ENCODE measurements around the gene NKD1.

Gene NKD1

DNA sequence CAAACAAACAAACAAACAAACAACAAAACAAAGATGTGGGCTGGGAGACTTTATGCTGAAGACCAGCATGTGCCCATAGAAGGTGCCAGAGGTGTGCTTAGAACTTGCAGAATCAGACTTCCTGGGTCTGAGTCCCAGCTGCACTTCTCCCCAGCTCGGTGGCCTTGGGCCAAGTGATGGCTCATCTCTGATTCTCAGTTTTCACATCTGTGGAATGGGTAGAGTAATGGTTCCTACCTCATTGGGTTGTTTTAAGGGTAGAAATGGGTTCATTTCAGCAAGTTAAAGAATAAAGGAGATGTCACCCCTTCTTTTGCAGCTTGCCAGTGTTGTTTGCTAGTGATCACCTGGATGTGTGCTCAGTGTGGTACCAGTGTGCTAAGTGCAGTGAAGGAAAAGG is 10.7 kb downstream of the NKD1 start:
- no peak for DNase-seq (ENCODE audit: low read depth in 2 of 2)

DNA sequence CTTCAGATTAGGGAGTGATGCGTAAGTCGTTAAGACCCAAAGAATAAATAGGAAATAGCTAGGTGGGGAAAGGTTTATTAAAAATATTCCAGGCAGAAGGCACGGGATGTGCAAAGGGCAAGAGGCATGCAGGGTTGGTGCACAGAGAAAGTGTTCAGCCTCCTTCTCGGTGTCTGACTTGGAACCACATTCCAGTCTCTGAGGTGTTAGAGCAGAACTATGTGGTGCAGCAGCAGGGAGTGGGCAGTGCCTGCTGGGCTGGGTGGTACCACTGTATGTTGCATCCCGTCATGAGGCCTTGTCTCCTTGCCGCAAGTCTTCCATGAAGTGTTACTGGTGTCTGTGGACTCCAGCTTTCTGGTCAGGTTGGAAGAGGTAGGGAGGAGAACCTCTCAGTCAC is 11.1 kb downstream of the NKD1 start:
- no peak for DNase-seq (ENCODE audit: low read depth in 2 of 2)

DNA sequence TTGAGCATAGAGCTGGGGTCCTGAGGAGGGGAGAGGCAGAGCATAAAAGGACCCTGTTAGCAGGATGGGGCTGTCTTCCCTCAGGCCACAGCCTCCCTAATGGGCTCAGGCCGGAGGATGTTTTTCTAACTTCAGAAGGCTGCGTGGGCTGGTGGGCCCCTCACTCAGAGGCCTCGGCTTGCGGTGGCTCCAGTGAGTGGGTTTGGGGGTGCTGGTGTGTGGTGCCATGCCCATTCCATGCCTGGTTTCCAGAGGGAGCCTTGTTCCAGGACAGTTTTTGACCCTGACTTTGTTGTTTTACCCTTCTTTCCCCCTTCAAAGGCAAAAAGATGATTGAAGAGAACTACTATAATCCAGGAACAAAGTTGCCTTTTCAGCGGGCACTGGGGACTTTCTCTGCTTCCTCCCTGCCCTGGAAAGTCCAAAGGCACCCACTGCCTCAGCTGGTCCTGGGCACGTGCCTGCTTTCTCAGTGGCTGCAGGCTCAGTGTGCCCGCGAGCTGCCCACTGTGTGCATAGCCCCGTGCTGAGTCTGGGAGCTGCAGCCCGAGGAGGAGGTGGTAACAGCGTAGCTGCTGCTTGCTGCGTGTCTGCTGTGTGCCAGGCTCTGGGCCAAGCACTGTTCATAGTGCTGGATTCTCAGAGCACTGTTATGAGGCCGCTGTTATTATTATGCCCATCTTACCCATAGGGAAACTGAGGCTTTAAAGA is 11.8 kb downstream of the NKD1 start:
- no peak for DNase-seq (ENCODE audit: low read depth in 2 of 2)

DNA sequence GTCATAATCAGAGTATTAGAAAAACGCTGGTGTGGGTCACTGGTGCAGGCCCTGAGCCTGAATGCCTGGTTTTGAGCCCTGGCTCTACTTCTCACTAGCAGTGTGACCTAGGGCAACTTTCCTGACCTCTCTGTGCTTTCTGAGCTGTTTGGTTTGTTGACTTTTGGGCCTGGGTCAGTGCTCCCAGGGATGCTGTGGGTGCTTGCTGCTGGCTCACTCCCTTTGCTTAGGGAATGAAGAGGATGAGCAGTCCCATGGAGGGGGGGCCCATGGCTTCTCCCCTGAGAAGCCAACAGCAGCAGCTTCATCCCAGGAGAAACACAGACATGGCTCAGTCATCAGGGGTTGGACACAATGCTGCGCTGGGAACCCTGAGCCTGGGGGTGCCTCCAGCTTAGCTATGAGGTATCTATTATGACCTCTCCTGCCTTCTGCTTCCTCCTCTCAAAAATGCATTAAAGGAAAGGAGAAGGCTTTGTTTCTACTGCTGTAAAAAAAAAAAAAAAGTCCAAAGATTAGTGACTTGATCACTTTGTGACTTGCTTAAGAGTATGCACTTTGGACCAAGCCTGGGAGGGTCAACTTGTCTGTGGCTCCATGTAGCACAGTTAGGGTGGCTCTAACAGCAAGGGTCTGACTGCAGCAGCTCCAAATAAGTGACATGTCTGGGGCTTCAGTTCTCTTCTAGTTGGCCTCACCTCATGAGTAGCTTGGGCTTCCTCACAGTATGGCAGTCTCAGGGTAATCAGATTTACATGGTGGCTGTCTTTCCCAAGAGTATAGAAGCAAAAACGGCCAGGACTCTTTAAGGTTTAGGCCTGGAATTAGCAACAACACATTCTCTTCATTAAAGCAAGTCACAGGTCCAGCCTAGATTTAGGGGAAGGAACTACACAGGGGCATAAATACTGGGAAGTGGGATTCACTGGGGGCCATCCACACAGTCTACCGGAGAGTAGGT is 13.0 kb downstream of the NKD1 start:
- DNase-seq (ENCODE audit: low read depth in 2 of 2) = no peak

DNA sequence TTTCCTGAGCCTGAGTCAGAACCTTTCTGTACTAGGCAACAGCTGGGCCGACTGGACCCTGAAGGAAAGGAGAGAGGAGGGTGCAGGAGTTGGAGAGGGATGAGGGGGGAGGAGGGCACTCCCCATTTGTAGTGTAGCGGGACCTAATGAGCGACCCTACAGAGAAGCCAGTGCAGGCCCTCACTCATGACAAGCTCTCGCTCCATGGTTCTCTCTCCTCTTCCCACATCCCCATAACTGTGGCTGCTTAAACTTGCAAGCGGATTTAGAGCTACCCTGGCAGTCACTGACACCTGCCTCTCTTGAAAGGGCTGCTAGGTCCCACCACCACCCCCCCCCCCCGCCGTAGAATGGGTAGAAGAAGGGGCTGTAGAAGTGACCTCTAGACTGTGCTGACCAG is 14.5 kb downstream of the NKD1 start:
- DNase-seq (ENCODE audit: low read depth in 2 of 2) = no peak

DNA sequence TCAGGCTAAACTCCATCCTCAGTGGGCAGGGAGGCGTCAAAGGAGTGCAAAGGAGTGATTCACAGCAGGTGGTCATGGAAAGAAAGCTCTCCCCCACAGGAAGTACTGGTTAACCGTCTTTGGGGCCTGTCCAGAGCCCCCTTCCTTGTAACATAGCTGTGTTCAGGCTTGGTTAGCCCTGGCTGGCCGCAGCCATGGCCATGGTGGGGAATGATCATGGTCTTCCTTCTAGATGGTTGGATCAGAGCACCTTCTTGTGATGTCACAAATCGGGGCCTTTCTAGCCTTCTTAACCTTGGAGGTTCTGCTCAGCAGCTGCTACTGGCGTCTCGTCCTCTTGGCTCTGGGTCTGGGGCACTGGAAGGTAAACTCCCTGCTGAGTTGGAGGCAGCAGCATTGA is 15.8 kb downstream of the NKD1 start:
- no peak for DNase-seq (ENCODE audit: low read depth in 2 of 2)

DNA sequence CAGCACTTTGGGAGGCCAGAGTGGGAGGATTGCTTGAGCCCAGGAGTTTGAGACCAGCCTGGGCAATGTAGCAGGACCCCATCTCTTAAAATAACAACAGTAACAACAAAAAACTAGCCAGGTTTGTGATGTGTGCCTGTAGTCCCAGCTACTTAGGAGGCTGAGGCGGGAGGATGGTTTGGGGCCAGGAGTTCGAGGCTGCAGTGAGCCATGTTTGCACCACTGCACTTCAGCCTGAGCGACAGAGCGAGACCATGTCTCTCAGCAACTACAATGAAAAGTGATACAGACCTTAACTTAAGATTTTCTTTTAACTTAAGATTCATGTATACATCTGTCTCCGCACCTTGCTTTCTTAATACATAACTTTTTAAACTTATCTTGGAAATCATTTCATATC is 17.2 kb downstream of the NKD1 start:
- no peak for DNase-seq (ENCODE audit: low read depth in 2 of 2)

DNA sequence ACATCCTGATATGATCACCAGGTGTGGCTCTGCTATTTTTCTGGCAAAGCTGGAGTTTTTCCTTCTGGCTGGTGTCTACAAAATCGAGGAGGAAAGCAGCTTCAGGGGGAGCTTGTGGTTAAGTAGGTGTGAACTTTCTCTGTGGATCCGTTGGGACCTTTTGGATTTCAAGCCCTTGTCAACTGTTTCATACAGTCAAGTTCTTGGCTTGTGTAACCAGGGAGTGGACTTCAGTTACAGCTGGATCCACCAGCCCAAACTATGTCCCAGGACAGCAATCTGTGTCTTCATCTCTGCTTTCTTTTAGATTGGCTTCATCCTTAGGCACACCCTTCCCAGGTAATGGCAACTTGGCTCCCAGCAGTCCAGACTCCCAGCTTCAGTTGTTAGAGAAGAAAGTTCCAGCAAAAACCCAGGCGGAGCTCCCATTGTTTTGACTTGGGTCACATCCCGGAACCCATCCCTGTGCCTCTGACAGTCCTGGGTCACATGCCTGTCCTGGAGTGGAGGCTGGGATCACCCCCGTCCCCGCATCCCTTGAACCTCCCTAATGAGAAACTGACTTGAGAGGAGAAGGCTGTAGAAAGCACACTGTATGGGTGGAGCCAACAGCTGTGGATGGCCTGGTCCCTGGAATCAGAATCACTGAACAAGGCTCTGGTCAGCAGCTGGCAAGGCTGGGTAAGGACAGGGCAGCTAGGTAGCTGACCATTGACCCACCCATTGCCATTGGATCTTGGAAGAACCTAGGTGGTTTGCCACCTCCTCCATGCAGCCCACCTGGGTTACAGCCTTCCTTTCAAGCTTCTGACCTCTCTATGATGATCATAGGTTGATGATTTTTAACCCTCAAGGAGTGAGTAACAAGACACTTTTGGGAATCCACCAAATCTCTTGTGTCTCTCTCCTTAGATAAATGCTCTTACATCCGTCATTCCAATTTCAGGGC is 18.1 kb downstream of the NKD1 start:
- no peak for DNase-seq (ENCODE audit: low read depth in 2 of 2)

DNA sequence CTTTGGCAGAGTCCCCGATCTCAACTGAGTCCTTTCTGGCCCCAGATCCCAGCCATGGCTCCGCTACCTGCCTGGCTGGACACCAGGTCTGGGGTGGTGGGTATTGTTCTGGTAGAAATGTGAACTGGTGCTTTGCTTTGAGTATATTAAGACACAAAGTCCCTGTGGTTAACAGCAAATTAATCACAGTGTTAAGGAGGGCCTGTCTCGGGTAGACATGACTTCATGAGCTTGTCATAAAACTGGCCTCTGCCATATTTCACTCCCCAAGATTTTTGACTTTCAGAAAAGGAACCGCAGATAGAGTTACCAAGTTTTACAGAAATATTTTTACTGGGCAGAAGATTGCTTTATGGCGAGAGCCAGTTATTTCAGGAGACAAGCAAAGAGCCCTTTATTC is 19.5 kb downstream of the NKD1 start:
- no peak for DNase-seq (ENCODE audit: low read depth in 2 of 2)

DNA sequence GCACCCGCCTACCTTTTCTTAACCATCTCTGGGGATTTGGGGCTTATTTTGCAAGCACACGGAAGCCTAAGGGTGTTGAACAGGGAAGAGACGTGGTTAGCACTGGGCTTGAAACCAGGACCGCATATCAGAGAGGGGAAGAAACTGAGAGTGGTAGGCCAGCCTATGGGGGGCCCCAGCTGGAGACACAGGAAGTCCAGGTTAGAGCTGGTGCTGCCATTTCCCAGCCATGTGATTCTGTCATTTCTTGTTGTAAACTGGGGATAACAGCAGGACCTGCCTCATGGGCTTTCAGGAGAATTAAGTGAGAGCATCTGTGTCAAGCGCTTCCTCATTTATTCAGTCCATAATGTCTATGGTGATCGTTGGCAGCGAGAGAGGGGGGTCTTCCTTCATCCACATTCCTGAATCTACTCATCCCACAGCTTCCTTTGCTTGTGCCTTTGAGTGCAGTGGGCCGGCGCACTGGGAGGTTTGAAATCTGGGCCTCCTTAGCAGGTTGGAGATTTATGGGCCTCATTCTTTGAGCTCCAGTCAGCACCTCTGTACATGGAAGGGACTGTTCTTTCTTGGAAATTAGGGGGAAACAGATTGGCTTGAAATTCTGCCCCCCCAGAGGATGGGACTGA is 20.1 kb downstream of the NKD1 start:
- DNase-seq (ENCODE audit: low read depth in 2 of 2) = no peak

DNA sequence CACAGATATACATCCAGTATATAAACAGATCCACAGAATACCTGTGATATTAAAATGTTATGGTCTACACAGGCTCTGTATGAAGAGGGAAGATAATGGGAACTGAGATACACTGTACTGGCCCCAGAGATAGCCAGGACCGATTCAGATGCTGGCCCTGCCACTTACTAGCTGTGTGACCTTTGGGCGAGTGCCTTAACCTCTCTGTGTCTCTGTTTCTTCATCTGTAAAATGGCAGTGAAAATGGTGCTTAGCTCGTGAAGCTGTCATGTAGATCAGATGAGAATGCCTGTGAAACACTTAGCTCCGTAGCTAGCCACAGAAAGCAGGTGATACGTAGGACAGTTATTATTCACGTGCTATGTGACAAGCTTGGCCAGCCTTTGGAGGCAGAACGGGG is 22.2 kb downstream of the NKD1 start:
- DNase-seq (ENCODE audit: low read depth in 2 of 2) = no peak

DNA sequence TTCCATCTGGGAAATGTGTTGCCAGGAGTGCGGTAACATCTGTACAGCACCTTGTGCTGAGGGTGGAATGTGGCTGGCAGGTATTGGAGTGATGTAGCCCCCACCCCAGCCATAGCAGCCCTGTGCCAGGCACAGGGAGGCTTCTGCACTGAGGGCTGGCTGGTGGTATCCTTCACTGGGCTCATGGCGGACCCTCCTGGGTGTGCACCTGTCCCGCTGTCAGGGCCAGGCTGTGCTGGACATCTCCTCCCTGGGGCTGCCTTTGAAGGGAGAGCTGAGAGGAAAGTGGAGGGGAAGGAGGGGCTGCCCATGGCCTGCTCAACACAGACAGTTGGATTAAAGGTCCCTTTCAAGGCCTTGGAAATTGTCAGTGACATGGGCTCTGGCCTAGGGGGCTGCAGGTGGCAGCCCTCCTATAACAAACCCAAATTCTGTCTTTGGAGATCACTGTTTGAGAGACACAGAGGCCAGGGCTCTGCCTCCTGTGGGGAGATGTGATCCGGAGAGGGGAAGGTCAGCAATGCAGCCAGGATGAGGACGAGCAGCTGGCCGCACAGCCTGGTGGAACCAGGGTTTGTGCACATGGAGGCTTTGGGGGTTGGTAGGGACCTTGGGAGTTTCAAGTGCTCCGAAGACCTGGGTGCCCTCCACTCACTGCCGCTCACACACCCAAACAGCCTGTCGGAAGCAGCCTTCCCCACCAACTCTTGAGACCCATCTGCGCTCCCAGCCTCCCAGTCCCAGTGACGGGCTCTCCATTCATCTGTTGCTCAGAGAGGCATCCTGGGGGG is 22.8 kb downstream of the NKD1 start:
- no peak for DNase-seq (ENCODE audit: low read depth in 2 of 2)

DNA sequence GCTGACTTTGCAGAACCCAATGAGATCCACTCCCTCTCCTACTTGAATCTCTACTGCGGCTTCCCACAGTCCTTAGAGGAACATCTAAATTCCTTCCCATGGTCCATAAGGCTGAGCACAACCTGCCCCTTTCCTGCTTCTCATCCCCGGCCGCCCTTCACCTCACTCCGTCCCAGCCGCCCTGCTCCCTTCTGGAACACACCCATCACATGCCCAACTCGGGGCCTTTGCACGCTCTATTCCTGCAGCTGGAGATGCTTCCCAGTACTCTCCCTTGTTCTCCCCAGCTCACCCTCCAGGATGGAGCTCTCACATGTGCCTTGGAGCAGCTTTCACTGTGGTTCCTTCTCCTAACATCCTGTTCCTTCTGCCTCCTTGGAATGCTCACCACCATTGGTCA is 23.6 kb downstream of the NKD1 start:
- no peak for DNase-seq (ENCODE audit: low read depth in 2 of 2)

DNA sequence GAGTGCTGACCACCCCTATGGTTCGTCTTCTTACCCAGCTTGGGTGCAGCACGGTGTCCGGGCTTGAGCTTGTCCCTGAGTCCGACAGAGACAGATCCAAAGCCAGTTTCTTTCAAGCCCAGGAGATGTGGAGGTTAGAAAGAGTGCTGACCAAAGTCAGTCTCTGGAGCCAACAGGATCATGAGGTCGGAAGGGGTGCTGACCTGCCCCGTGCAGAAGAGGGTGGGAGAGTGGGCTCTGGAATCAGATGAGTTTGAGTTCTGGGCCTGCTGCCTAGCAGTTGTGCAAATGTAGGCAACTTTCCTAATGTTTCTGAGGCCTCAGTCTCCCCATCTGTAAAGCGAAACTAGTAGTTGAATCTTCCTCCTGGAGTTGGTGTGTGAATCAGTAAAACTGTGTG is 24.5 kb downstream of the NKD1 start:
- no peak for DNase-seq (ENCODE audit: low read depth in 2 of 2)

DNA sequence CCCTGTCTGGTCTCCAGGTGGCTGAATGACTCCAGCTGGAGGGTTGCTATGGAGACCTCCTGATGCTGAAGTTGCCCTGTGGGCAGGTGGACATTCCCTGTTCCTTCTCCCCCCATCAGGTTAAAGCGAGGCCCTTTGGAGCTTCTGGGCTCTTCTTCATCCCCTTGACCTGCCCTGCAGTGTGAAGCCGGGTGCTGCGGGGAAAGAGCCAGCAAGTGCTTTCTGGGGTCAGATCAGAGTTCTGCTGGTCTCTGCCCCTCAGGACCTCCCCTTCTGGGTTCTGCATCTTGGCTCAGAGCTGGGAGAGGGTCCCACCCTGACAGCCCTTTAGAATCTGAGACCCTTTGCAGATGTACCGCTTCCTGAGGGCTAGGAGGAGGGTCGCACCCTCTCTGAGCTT is 25.1 kb downstream of the NKD1 start:
- no peak for DNase-seq (ENCODE audit: low read depth in 2 of 2)

DNA sequence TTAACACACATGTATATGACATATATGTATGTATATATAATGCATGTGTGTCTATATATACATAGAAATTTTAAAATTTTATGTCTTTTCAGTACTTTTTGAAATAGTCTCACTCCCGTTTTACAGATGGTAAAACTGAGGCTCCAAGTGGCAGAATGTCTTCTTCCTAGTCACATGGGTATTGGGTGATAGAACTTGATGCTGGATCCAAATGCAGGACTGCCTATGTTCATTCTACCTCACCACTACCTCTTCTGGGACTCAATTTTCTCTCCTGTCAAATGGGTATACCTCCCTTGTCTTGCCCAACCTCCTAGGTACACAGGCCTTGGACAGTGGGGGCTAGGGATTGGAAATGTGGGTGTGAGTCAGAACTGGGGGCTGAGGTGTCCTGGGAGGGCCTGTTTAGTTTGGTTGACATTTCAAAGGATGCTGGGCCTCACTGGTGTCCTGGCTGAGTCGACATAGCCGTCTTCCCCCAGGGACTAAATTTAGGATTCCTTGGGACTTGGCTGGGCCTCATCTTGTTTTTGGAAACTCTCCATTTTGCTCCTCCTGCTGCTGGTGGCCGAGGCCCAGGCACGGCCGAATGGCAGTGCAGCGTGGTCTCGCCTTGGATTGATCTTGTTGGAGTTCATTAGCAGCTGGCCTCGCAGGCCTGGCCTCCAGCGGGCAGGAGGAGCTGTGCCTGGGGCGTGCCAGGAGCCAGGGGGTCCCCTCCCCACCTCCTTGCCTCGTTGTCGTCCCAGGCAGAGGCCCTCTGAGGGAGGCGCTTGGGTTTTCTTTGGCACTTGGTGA is 25.9 kb downstream of the NKD1 start:
- DNase-seq (ENCODE audit: low read depth in 2 of 2) = no peak

DNA sequence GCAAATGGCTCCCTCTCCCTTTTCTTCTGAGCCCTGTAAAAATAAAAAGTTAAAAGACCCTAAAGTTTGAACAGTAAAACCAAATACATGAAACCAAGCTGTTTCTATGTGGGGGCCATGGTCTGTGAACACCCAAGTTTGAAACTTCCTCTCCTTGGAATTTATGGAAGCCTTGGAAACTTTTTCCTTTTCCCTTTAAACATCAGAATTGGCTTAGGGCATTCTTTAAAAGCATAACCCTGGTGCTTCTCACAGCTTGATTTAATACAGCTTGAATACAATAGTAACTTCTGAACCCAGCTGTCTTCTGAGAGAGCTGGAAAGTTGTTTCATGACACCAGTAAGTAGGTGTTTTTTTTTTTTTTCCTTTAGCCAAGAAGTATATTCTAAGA is 26.5 kb downstream of the NKD1 start:
- no peak for DNase-seq (ENCODE audit: low read depth in 2 of 2)

DNA sequence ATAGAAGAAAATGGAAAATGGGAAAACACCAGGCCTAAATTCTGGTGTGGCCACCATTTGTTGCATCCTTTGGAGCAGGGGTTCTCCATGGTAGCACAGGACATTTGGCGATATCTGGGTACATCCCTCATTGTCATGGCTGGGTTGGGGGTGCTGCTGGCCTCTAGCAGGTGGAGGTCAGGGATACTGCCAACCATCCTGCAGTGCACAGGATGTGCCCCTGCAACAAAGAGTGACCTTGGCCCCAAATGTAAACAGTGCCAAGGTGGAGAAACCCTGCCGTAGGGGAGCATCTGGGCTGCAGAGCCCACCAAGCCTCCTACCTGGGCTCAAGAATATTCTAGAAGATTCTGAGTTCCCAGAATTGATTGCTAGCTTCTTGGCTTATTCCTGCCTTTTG is 27.5 kb downstream of the NKD1 start:
- DNase-seq (ENCODE audit: low read depth in 2 of 2) = no peak

DNA sequence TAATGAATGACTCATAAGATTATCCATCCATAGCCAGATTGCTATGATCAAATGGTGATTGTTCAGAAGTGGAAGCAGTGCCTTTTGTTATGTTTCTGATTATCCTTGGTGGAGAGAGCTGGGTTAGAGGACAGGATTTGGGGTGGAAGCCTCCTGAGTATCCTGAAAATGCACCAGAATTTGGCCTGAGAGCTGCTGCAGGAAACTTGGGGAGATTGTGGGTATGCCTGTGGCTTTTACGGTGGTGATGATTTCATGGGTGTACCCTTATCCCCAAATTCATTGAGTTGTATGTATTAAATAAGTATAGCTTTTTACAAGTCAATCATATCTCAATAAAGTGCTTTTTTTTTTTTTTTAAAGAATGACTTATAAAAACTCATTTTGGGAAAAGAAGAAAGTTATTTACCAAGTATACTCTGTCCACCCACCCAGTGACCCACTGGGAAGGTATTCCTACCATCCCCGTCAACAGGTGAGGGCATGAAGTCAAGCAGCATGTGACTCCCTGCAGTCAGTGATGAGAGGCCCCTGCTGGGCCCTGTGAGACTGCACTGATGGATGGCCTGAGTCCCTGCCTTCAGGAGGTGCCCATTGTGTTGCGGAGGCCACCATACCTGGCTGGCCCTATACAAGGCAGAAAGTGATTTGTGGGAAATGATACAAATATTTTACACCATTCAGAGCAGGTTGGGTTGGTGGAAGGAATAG is 28.4 kb downstream of the NKD1 start:
- no peak for DNase-seq (ENCODE audit: low read depth in 2 of 2)
